ENCODE data around the gene ZFP90. TPM values are rescaled to one million over a fixed set of nuclear protein-coding genes. Genes with fewer than 3 reads are reported as not detected.

ZFP90 gene
- total and polyA plus RNA-seq, 4 donors, result 2.1 to 18.9 (median 5.6) TPM

DNA sequence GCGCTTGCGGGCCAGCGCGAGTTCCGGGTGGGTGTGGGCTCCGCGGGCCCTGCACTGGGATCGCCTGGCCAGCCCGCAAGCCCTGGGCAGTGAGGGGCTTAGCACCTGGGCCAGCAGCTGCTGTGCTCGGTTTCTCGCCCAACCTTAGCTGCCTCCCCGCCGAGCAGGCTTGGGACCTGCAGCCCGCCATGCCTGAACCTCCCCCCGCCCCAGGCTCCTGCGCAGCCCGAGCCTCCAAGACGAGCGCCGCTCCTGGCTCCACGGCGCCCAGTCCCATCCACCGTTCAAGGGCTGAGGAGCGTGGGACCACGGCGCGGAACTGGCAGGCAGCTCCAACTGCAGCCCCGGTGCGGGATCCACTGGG is 12.3 kb upstream of the ZFP90 start:
- DNase-seq (ENCODE audit: low spot score), result no peak
- 94% methylated on average over 29 of the region's 29 CpGs for WGBS
- no peak overlapping the region for H3K4me3 ChIP-seq (ENCODE audit: low read depth in 1 of 3, low read length in 3 of 3)
- no peaks in the 10 kb centered on the region for H3K36me3 ChIP-seq (ENCODE audit: control insufficient read depth in 4 of 4, insufficient read depth in 3 of 4, low read depth in 1 of 4, low read length in 3 of 4)
- TF ChIP-seq ZBTB33 (IDR thresholded peaks at IDR 0.05) (no peak), JUND (IDR thresholded peaks at IDR 0.05) (no peak), YY1 (IDR thresholded peaks at IDR 0.05) (no peak), RXRA (IDR thresholded peaks at IDR 0.05) (no peak), TAF1 (conservative IDR thresholded peaks at IDR 0.05) (no peak), GABPA (IDR thresholded peaks at IDR 0.05 in 1 of 2, conservative IDR thresholded peaks at IDR 0.05 in 1 of 2) (no peak), HNF4G (IDR thresholded peaks at IDR 0.05) (no peak), FOXA1 (IDR thresholded peaks at IDR 0.05) (no peak), FOXA2 (IDR thresholded peaks at IDR 0.05) (no peak), SP1 (IDR thresholded peaks at IDR 0.05) (no peak), EGR1 (IDR thresholded peaks at IDR 0.05; ENCODE audit: low read depth in 2 of 2) (no peak), NR2F2 (IDR thresholded peaks at IDR 0.05) (no peak), MAX (IDR thresholded peaks at IDR 0.05) (no peak)
- TF ChIP-seq, protein P1, sequence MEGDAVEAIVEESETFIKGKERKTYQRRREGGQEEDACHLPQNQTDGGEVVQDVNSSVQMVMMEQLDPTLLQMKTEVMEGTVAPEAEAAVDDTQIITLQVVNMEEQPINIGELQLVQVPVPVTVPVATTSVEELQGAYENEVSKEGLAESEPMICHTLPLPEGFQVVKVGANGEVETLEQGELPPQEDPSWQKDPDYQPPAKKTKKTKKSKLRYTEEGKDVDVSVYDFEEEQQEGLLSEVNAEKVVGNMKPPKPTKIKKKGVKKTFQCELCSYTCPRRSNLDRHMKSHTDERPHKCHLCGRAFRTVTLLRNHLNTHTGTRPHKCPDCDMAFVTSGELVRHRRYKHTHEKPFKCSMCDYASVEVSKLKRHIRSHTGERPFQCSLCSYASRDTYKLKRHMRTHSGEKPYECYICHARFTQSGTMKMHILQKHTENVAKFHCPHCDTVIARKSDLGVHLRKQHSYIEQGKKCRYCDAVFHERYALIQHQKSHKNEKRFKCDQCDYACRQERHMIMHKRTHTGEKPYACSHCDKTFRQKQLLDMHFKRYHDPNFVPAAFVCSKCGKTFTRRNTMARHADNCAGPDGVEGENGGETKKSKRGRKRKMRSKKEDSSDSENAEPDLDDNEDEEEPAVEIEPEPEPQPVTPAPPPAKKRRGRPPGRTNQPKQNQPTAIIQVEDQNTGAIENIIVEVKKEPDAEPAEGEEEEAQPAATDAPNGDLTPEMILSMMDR (IDR thresholded peaks at IDR 0.05; ENCODE audit: low read depth, low read length, missing input control), result no peak
- TF ChIP-seq, protein P2, sequence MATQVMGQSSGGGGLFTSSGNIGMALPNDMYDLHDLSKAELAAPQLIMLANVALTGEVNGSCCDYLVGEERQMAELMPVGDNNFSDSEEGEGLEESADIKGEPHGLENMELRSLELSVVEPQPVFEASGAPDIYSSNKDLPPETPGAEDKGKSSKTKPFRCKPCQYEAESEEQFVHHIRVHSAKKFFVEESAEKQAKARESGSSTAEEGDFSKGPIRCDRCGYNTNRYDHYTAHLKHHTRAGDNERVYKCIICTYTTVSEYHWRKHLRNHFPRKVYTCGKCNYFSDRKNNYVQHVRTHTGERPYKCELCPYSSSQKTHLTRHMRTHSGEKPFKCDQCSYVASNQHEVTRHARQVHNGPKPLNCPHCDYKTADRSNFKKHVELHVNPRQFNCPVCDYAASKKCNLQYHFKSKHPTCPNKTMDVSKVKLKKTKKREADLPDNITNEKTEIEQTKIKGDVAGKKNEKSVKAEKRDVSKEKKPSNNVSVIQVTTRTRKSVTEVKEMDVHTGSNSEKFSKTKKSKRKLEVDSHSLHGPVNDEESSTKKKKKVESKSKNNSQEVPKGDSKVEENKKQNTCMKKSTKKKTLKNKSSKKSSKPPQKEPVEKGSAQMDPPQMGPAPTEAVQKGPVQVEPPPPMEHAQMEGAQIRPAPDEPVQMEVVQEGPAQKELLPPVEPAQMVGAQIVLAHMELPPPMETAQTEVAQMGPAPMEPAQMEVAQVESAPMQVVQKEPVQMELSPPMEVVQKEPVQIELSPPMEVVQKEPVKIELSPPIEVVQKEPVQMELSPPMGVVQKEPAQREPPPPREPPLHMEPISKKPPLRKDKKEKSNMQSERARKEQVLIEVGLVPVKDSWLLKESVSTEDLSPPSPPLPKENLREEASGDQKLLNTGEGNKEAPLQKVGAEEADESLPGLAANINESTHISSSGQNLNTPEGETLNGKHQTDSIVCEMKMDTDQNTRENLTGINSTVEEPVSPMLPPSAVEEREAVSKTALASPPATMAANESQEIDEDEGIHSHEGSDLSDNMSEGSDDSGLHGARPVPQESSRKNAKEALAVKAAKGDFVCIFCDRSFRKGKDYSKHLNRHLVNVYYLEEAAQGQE (IDR thresholded peaks at IDR 0.05), result no peak
- no peak overlapping the region for H3K9ac ChIP-seq (ENCODE audit: low read depth in 1 of 2, low read length in 2 of 2)
- no peaks in the 10 kb centered on the region for H3K9me3 ChIP-seq (ENCODE audit: control insufficient read depth in 4 of 4, low read length in 3 of 4)
- no peak overlapping the region for H3K27ac ChIP-seq (ENCODE audit: low read depth in 1 of 2, low read length in 2 of 2)
- peaks cover 2 to 25% (median 16%) of the 10 kb centered on the region in 4 donors for H3K4me1 ChIP-seq (ENCODE audit: control insufficient read depth in 4 of 4, insufficient read depth in 4 of 4, low read length in 3 of 4)
- H3K27me3 ChIP-seq (ENCODE audit: control insufficient read depth in 4 of 4, insufficient read depth in 4 of 4, low read length in 3 of 4), result no peaks in the 10 kb centered on the region

- 65% methylated on average over 2 of the region's 2 CpGs for WGBS
- H3K4me3 ChIP-seq (ENCODE audit: low read depth in 1 of 3, low read length in 3 of 3), result no peak overlapping the region
- no peaks in the 10 kb centered on the region for H3K9me3 ChIP-seq (ENCODE audit: control insufficient read depth in 4 of 4, low read length in 3 of 4)
- H3K27me3 ChIP-seq (ENCODE audit: control insufficient read depth in 4 of 4, insufficient read depth in 4 of 4, low read length in 3 of 4), result no peaks in the 10 kb centered on the region
- H3K4me1 ChIP-seq (ENCODE audit: control insufficient read depth in 4 of 4, insufficient read depth in 4 of 4, low read length in 3 of 4), result peaks cover 2 to 25% (median 16%) of the 10 kb centered on the region in 4 donors
- no peak overlapping the region for H3K9ac ChIP-seq (ENCODE audit: low read depth in 1 of 2, low read length in 2 of 2)
- no peak for DNase-seq (ENCODE audit: low spot score)
- H3K36me3 ChIP-seq (ENCODE audit: control insufficient read depth in 4 of 4, insufficient read depth in 3 of 4, low read depth in 1 of 4, low read length in 3 of 4), result no peaks in the 10 kb centered on the region
- no peak overlapping the region for H3K27ac ChIP-seq (ENCODE audit: low read depth in 1 of 2, low read length in 2 of 2)
- TF ChIP-seq ZBTB33 (IDR thresholded peaks at IDR 0.05), result no peak
- TF ChIP-seq RXRA (IDR thresholded peaks at IDR 0.05), result no peak
- TF ChIP-seq, protein P1 (IDR thresholded peaks at IDR 0.05; ENCODE audit: low read depth, low read length, missing input control), result no peak
- no peak for TF ChIP-seq EGR1 (IDR thresholded peaks at IDR 0.05; ENCODE audit: low read depth in 2 of 2)
- TF ChIP-seq RAD21 (IDR thresholded peaks at IDR 0.05), result no peak
- TF ChIP-seq NR2F2 (IDR thresholded peaks at IDR 0.05), result no peak
- TF ChIP-seq JUND (IDR thresholded peaks at IDR 0.05), result no peak
- TF ChIP-seq FOXA1 (IDR thresholded peaks at IDR 0.05), result no peak
- TF ChIP-seq, protein P2 (IDR thresholded peaks at IDR 0.05), result no peak
- no peak for TF ChIP-seq HNF4G (IDR thresholded peaks at IDR 0.05)
- no peak for TF ChIP-seq FOXA2 (IDR thresholded peaks at IDR 0.05)
Observed at GRCh38 chr16:68528233-68528632, 10.9 kb upstream of the ZFP90 start.
